PFSK-1 (cell line): ENCODE measurements around the gene CCDC47.

Source experiments
- POLR2AphosphoS5 ChIP-seq: IDR thresholded peaks from 2 replicates; pipeline ENCODE4 v1.6.1; 2012; ENCODE audit warnings: low read depth, mild to moderate bottlenecking, control low read depth, low read length, moderate library complexity
- TAF1 ChIP-seq: IDR thresholded peaks from 2 replicates; pipeline ENCODE4 v1.6.1; 2012; ENCODE audit warnings: low read length, control low read depth, borderline replicate concordance; ENCODE audit not compliant: insufficient read depth

DNA sequence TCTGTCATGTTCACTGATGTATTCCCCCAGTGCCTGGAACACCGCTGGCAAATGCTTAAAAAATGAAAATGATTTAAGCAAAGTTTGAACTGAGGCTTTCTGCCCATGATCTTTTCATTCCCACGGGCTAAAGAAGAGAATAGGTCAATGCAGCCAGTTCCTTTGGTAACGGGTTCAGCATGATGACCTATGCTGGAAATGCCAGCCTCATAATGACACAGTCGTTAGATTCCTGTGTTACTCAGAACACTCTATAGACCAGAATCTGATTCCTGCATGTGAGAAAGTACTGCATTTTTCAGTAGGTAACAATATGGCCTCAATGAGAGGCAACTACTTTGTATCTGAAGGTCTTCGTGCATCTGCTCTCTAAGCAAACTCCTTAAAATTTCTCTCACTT is 54.4 kb downstream of the CCDC47 start:
- no peak for TF ChIP-seq POLR2AphosphoS5
- TF ChIP-seq TAF1 = no peak
